Measurements from ENCODE around the gene EIF4B. TPM values are rescaled to one million over a fixed set of nuclear protein-coding genes. Genes with fewer than 3 reads are reported as not detected.

The EIF4B gene
- total and polyA plus RNA-seq, 2 of the 13 experiments (the other 11 are each of a cell fraction or from before 2014, with no cell fraction given) = 416 to 548 TPM

DNA sequence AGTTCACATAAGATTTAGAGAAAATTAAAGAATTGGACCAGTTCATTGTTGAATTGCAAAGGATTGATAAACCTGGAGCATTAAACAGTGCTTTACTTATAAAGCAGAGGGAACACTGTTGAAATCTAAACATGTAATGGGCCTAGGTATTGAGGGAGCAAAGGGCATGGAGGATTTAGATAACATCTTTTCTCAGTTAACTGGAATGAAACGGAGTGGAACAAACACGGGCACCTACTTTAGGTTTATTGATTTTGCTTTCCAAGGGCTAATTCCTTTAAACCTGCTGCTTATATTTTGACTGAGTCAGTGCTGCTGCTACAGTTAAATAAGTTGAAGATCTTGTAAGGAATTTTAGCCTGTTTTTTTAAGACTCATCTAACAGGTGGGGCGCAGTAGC is 5.6 kb downstream of the EIF4B start (continued):
- TF ChIP-seq SNAI1 (CRISPR knock-in tag; IDR thresholded peaks at IDR 0.05; ENCODE audit: borderline replicate concordance) = no peak
- TF ChIP-seq, protein P1, sequence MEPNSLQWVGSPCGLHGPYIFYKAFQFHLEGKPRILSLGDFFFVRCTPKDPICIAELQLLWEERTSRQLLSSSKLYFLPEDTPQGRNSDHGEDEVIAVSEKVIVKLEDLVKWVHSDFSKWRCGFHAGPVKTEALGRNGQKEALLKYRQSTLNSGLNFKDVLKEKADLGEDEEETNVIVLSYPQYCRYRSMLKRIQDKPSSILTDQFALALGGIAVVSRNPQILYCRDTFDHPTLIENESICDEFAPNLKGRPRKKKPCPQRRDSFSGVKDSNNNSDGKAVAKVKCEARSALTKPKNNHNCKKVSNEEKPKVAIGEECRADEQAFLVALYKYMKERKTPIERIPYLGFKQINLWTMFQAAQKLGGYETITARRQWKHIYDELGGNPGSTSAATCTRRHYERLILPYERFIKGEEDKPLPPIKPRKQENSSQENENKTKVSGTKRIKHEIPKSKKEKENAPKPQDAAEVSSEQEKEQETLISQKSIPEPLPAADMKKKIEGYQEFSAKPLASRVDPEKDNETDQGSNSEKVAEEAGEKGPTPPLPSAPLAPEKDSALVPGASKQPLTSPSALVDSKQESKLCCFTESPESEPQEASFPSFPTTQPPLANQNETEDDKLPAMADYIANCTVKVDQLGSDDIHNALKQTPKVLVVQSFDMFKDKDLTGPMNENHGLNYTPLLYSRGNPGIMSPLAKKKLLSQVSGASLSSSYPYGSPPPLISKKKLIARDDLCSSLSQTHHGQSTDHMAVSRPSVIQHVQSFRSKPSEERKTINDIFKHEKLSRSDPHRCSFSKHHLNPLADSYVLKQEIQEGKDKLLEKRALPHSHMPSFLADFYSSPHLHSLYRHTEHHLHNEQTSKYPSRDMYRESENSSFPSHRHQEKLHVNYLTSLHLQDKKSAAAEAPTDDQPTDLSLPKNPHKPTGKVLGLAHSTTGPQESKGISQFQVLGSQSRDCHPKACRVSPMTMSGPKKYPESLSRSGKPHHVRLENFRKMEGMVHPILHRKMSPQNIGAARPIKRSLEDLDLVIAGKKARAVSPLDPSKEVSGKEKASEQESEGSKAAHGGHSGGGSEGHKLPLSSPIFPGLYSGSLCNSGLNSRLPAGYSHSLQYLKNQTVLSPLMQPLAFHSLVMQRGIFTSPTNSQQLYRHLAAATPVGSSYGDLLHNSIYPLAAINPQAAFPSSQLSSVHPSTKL (CRISPR knock-in tag; IDR thresholded peaks at IDR 0.05) = peak; percentile 80
- TF ChIP-seq HNF4G (IDR thresholded peaks at IDR 0.05; ENCODE audit: borderline replicate concordance, low read depth, low read length) = peak; percentile 83
- TF ChIP-seq HNF4G (CRISPR knock-in tag; IDR thresholded peaks at IDR 0.05; ENCODE audit: borderline replicate concordance, low read depth) = no peak
- no peak for TF ChIP-seq MEIS1 (CRISPR knock-in tag; IDR thresholded peaks at IDR 0.05; ENCODE audit: borderline replicate concordance)
- TF ChIP-seq, protein P2, sequence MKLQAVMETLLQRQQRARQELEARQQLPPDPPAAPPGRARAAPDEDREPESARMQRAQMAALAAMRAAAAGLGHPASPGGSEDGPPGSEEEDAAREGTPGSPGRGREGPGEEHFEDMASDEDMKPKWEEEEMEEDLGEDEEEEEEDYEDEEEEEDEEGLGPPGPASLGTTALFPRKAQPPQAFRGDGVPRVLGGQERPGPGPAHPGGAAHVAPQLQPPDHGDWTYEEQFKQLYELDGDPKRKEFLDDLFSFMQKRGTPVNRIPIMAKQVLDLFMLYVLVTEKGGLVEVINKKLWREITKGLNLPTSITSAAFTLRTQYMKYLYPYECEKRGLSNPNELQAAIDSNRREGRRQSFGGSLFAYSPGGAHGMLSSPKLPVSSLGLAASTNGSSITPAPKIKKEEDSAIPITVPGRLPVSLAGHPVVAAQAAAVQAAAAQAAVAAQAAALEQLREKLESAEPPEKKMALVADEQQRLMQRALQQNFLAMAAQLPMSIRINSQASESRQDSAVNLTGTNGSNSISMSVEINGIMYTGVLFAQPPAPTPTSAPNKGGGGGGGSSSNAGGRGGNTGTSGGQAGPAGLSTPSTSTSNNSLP (IDR thresholded peaks at IDR 0.05; ENCODE audit: low read depth, low read length) = peak; percentile 38; the same call in 1 of the 2 replicates
- TF ChIP-seq, protein P3, sequence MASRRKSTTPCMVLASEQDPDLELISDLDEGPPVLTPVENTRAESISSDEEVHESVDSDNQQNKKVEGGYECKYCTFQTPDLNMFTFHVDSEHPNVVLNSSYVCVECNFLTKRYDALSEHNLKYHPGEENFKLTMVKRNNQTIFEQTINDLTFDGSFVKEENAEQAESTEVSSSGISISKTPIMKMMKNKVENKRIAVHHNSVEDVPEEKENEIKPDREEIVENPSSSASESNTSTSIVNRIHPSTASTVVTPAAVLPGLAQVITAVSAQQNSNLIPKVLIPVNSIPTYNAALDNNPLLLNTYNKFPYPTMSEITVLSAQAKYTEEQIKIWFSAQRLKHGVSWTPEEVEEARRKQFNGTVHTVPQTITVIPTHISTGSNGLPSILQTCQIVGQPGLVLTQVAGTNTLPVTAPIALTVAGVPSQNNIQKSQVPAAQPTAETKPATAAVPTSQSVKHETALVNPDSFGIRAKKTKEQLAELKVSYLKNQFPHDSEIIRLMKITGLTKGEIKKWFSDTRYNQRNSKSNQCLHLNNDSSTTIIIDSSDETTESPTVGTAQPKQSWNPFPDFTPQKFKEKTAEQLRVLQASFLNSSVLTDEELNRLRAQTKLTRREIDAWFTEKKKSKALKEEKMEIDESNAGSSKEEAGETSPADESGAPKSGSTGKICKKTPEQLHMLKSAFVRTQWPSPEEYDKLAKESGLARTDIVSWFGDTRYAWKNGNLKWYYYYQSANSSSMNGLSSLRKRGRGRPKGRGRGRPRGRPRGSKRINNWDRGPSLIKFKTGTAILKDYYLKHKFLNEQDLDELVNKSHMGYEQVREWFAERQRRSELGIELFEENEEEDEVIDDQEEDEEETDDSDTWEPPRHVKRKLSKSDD (CRISPR knock-in tag; IDR thresholded peaks at IDR 0.05; ENCODE audit: low read depth) = no peak
- TF ChIP-seq RNF2 (conservative IDR thresholded peaks at IDR 0.05; ENCODE audit: low read depth) = no peak
- no peak for TF ChIP-seq ATRX (CRISPR knock-in tag; IDR thresholded peaks at IDR 0.05; ENCODE audit: borderline replicate concordance)
- TF ChIP-seq, protein P4, sequence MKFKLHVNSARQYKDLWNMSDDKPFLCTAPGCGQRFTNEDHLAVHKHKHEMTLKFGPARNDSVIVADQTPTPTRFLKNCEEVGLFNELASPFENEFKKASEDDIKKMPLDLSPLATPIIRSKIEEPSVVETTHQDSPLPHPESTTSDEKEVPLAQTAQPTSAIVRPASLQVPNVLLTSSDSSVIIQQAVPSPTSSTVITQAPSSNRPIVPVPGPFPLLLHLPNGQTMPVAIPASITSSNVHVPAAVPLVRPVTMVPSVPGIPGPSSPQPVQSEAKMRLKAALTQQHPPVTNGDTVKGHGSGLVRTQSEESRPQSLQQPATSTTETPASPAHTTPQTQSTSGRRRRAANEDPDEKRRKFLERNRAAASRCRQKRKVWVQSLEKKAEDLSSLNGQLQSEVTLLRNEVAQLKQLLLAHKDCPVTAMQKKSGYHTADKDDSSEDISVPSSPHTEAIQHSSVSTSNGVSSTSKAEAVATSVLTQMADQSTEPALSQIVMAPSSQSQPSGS (CRISPR knock-in tag; IDR thresholded peaks at IDR 0.05) = 0 out of 2 replicates have a peak, but pooled peaks have one; percentile 42
- TF ChIP-seq GATAD2A (CRISPR knock-in tag; IDR thresholded peaks at IDR 0.05) = peak; percentile 86
- TF ChIP-seq MYNN (CRISPR knock-in tag; IDR thresholded peaks at IDR 0.05; ENCODE audit: low read depth) = no peak
- TF ChIP-seq ZNF160 (CRISPR knock-in tag; IDR thresholded peaks at IDR 0.05) = no peak
- peak; percentile 57 for TF ChIP-seq NR2F6 (IDR thresholded peaks at IDR 0.05)
- peak; percentile 56 for TF ChIP-seq NR2F6 (CRISPR knock-in tag; IDR thresholded peaks at IDR 0.05)
- no peak for TF ChIP-seq ZNF556 (CRISPR knock-in tag; IDR thresholded peaks at IDR 0.05; ENCODE audit: borderline replicate concordance)
- TF ChIP-seq SP5 (CRISPR knock-in tag; IDR thresholded peaks at IDR 0.05; ENCODE audit: borderline replicate concordance, low read depth) = no peak
- peak; percentile 68 for TF ChIP-seq BCL6 (CRISPR knock-in tag; IDR thresholded peaks at IDR 0.05)
